Liver (tissue), 3 donors: Measurements from ENCODE around the gene P4HA2.

ENCODE experiments used
- GABPA ChIP-seq, 2 donors: IDR thresholded peaks in 1 of 2; conservative IDR thresholded peaks in 1 of 2; 2 replicates each; pipeline ENCODE4 v1.6.1; 2016; ENCODE audit warnings: antibody characterized with exemption in 2 of 2, mild to moderate bottlenecking in 1 of 2, moderate library complexity in 1 of 2
- HNF4A ChIP-seq, 2 donors: conservative IDR thresholded peaks; 2 replicates each; pipeline ENCODE4 v1.6.1; 2016; ENCODE audit warnings: antibody characterized with exemption in 2 of 2, mild to moderate bottlenecking in 2 of 2
- HNF4G ChIP-seq: IDR thresholded peaks from 2 replicates; pipeline ENCODE4 v1.6.1; 2016; ENCODE audit warnings: antibody characterized with exemption
- JUND ChIP-seq, 2 donors: IDR thresholded peaks; 2 replicates each; pipeline ENCODE4 v1.6.1; 2016; ENCODE audit warnings: antibody characterized with exemption in 2 of 2
- RAD21 ChIP-seq, 2 donors: IDR thresholded peaks; 2 replicates each; pipeline ENCODE4 v1.6.1; 2016; ENCODE audit warnings: antibody characterized with exemption in 2 of 2, mild to moderate bottlenecking in 2 of 2
- SP1 ChIP-seq: IDR thresholded peaks from 2 replicates; pipeline ENCODE4 v1.6.1; 2018; ENCODE audit warnings: antibody characterized with exemption, mild to moderate bottlenecking
- TAF1 ChIP-seq: conservative IDR thresholded peaks from 2 replicates; pipeline ENCODE4 v1.6.1; 2016; ENCODE audit warnings: antibody characterized with exemption, mild to moderate bottlenecking
- YY1 ChIP-seq: IDR thresholded peaks from 2 replicates; pipeline ENCODE4 v1.6.1; 2016; ENCODE audit warnings: antibody characterized with exemption, mild to moderate bottlenecking
- TF ChIP-seq, protein P1 (sequence below): fragments of 150-350 bp; IDR thresholded peaks from 2 replicates; pipeline ENCODE4 v1.5.1; 2017; ENCODE audit warnings: improper control_type of control experiment, low read depth, low read length; ENCODE audit not compliant: missing input control
- TF ChIP-seq, protein P2 (sequence below): IDR thresholded peaks from 2 replicates; pipeline ENCODE4 v1.6.1; 2016; ENCODE audit warnings: antibody characterized with exemption, mild to moderate bottlenecking
- TF ChIP-seq, protein P3 (sequence below): IDR thresholded peaks from 2 replicates; pipeline ENCODE4 v1.6.1; 2016; ENCODE audit warnings: antibody characterized with exemption
- TF ChIP-seq, protein P4 (sequence below): IDR thresholded peaks from 2 replicates; pipeline ENCODE4 v1.6.1; 2016; ENCODE audit warnings: antibody characterized with exemption
- donor health status: healthy.
- donor health status: healthy.

DNA sequence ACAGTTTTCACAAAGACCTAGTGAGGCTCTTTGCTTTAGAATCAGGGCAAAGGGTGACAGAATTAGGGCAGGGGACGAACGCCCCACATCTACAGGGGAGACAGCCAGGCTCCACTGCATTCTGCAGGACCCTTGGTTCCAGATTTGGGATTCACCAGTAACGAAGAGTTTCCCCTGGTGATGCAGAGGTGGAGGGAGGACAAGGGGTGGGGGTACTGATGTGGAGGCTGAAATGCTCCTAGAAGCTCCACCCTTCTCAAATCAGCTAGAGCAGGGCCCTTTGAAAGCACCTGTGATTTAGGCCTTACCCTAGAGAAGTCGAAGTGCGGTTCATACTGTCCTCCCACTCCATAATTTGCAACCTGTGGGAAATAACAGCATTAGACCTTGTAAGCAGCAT lies 29.1 kb downstream of the P4HA2 start:
- TF ChIP-seq, protein P1, sequence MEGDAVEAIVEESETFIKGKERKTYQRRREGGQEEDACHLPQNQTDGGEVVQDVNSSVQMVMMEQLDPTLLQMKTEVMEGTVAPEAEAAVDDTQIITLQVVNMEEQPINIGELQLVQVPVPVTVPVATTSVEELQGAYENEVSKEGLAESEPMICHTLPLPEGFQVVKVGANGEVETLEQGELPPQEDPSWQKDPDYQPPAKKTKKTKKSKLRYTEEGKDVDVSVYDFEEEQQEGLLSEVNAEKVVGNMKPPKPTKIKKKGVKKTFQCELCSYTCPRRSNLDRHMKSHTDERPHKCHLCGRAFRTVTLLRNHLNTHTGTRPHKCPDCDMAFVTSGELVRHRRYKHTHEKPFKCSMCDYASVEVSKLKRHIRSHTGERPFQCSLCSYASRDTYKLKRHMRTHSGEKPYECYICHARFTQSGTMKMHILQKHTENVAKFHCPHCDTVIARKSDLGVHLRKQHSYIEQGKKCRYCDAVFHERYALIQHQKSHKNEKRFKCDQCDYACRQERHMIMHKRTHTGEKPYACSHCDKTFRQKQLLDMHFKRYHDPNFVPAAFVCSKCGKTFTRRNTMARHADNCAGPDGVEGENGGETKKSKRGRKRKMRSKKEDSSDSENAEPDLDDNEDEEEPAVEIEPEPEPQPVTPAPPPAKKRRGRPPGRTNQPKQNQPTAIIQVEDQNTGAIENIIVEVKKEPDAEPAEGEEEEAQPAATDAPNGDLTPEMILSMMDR: no peak
- TF ChIP-seq RAD21 (IDR thresholded peaks at IDR 0.05) (no peak), TAF1 (no peak), YY1 (no peak), SP1 (no peak), GABPA (IDR thresholded peaks at IDR 0.05 in 1 of 2, conservative IDR thresholded peaks at IDR 0.05 in 1 of 2) (no peak), HNF4G (no peak), JUND (IDR thresholded peaks at IDR 0.05) (no peak), HNF4A (conservative IDR thresholded peaks at IDR 0.05) (no peak)
- TF ChIP-seq, protein P2, sequence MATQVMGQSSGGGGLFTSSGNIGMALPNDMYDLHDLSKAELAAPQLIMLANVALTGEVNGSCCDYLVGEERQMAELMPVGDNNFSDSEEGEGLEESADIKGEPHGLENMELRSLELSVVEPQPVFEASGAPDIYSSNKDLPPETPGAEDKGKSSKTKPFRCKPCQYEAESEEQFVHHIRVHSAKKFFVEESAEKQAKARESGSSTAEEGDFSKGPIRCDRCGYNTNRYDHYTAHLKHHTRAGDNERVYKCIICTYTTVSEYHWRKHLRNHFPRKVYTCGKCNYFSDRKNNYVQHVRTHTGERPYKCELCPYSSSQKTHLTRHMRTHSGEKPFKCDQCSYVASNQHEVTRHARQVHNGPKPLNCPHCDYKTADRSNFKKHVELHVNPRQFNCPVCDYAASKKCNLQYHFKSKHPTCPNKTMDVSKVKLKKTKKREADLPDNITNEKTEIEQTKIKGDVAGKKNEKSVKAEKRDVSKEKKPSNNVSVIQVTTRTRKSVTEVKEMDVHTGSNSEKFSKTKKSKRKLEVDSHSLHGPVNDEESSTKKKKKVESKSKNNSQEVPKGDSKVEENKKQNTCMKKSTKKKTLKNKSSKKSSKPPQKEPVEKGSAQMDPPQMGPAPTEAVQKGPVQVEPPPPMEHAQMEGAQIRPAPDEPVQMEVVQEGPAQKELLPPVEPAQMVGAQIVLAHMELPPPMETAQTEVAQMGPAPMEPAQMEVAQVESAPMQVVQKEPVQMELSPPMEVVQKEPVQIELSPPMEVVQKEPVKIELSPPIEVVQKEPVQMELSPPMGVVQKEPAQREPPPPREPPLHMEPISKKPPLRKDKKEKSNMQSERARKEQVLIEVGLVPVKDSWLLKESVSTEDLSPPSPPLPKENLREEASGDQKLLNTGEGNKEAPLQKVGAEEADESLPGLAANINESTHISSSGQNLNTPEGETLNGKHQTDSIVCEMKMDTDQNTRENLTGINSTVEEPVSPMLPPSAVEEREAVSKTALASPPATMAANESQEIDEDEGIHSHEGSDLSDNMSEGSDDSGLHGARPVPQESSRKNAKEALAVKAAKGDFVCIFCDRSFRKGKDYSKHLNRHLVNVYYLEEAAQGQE: no peak
- TF ChIP-seq, protein P3, sequence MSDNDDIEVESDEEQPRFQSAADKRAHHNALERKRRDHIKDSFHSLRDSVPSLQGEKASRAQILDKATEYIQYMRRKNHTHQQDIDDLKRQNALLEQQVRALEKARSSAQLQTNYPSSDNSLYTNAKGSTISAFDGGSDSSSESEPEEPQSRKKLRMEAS: no peak
- TF ChIP-seq, protein P4, sequence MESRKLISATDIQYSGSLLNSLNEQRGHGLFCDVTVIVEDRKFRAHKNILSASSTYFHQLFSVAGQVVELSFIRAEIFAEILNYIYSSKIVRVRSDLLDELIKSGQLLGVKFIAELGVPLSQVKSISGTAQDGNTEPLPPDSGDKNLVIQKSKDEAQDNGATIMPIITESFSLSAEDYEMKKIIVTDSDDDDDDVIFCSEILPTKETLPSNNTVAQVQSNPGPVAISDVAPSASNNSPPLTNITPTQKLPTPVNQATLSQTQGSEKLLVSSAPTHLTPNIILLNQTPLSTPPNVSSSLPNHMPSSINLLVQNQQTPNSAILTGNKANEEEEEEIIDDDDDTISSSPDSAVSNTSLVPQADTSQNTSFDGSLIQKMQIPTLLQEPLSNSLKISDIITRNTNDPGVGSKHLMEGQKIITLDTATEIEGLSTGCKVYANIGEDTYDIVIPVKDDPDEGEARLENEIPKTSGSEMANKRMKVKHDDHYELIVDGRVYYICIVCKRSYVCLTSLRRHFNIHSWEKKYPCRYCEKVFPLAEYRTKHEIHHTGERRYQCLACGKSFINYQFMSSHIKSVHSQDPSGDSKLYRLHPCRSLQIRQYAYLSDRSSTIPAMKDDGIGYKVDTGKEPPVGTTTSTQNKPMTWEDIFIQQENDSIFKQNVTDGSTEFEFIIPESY: no peak
